GM18867 (cell line): ENCODE results near the gene LRIG3.
"Not testable (repeated sequence)": the region's sequence is repeated elsewhere in the genome, so short reads cannot be mapped to it uniquely, and the experiment has no call there.

ENCODE experiments used
- ATAC-seq: cut with Tn5 transposase; IDR thresholded peaks from one replicate; pipeline ENCODE4 v1.9.1; 2021; ENCODE audit warnings: mild to moderate bottlenecking, moderate library complexity; ENCODE audit not compliant: unreplicated experiment

LRIG3 gene

GRCh38 chr12:58905422-58905821 lies 14.9 kb downstream of the LRIG3 start:
- no peak for ATAC-seq

- not testable (repeated sequence) for ATAC-seq
These were observed 17.6 kb downstream of the LRIG3 start for GRCh38 chr12:58902726-58903125.

- no peak for ATAC-seq
These were observed 18.6 kb downstream of the LRIG3 start for GRCh38 chr12:58901664-58902063.

GRCh38 chr12:58897969-58898368 lies 22.3 kb downstream of the LRIG3 start:
- ATAC-seq: no peak

- no peak for ATAC-seq
These were observed 24.0 kb downstream of the LRIG3 start for GRCh38 chr12:58896278-58896677.

GRCh38 chr12:58895053-58895452 lies 25.3 kb downstream of the LRIG3 start:
- no peak for ATAC-seq

GRCh38 chr12:58894040-58894439 lies 26.3 kb downstream of the LRIG3 start:
- ATAC-seq: no peak

- ATAC-seq: no peak
These were observed 26.8 kb downstream of the LRIG3 start for GRCh38 chr12:58893495-58893894.

GRCh38 chr12:58889557-58889956 lies 30.7 kb downstream of the LRIG3 start:
- ATAC-seq: no peak

GRCh38 chr12:58888131-58888783 lies 32.0 kb downstream of the LRIG3 start:
- no peak for ATAC-seq

GRCh38 chr12:58887068-58887467 lies 33.2 kb downstream of the LRIG3 start:
- no peak for ATAC-seq

GRCh38 chr12:58886474-58886873 lies 33.8 kb downstream of the LRIG3 start:
- ATAC-seq: no peak

- ATAC-seq: no peak
These were observed 35.4 kb downstream of the LRIG3 start for GRCh38 chr12:58884916-58885315.

- no peak for ATAC-seq
These were observed 36.5 kb downstream of the LRIG3 start for GRCh38 chr12:58883576-58884334.

GRCh38 chr12:58882826-58883225 lies 37.5 kb downstream of the LRIG3 start:
- ATAC-seq: no peak

- ATAC-seq: no peak
These were observed 38.5 kb downstream of the LRIG3 start for GRCh38 chr12:58881816-58882215.

GRCh38 chr12:58880639-58881038 lies 39.7 kb downstream of the LRIG3 start:
- no peak for ATAC-seq

- no peak for ATAC-seq
These were observed 43.0 kb downstream of the LRIG3 start for GRCh38 chr12:58877243-58877743.

- no peak for ATAC-seq
These were observed 46.8 kb downstream of the LRIG3 start for GRCh38 chr12:58873496-58873895.

- ATAC-seq: no peak
These were observed 48.7 kb downstream of the LRIG3 start for GRCh38 chr12:58871556-58871955.

- no peak for ATAC-seq
These were observed 49.7 kb downstream of the LRIG3 start for GRCh38 chr12:58870595-58870994.

- no peak for ATAC-seq
These were observed 59.5 kb downstream of the LRIG3 start for GRCh38 chr12:58860788-58861240.
